22Rv1 (cell line): Measurements from ENCODE around the gene PLA2R1.

Source experiments
- H3K27ac ChIP-seq: fragments of 450-650 bp; 2 replicates; pipeline ENCODE4 v1.5.1; 2017
- CTCF ChIP-seq: fragments of 450-650 bp; IDR thresholded peaks from 2 replicates; pipeline ENCODE4 v1.5.1; 2017; ENCODE audit warnings: mild to moderate bottlenecking
- ZFX ChIP-seq: fragments of 450-650 bp; IDR thresholded peaks from 2 replicates; pipeline ENCODE4 v1.6.1; 2017; ENCODE audit warnings: antibody characterized with exemption, borderline replicate concordance

Gene PLA2R1

GRCh38 chr2:160052531-160052930 lies 9.9 kb downstream of the PLA2R1 start:
- no peak overlapping the region for H3K27ac ChIP-seq
- TF ChIP-seq CTCF (no peak), ZFX (no peak)

GRCh38 chr2:160051371-160051800 lies 11.0 kb downstream of the PLA2R1 start:
- H3K27ac ChIP-seq, result no peak overlapping the region
- TF ChIP-seq CTCF (no peak), ZFX (no peak)

- no peak overlapping the region for H3K27ac ChIP-seq
- TF ChIP-seq CTCF, result no peak
- TF ChIP-seq ZFX, result no peak
Measured at GRCh38 chr2:160050147-160050546, 12.3 kb downstream of the PLA2R1 start.

- TF ChIP-seq CTCF (no peak), ZFX (no peak)
- H3K27ac ChIP-seq, result no peak overlapping the region
Measured at GRCh38 chr2:160045703-160046210, 16.7 kb downstream of the PLA2R1 start.

GRCh38 chr2:160044728-160045127 lies 17.7 kb downstream of the PLA2R1 start:
- TF ChIP-seq CTCF (no peak), ZFX (no peak)
- H3K27ac ChIP-seq, result no peak overlapping the region

GRCh38 chr2:160043265-160043664 lies 19.1 kb downstream of the PLA2R1 start:
- TF ChIP-seq ZFX (no peak), CTCF (no peak)
- H3K27ac ChIP-seq, result no peak overlapping the region

GRCh38 chr2:160042054-160042453 lies 20.4 kb downstream of the PLA2R1 start:
- H3K27ac ChIP-seq, result no peak overlapping the region
- TF ChIP-seq CTCF (no peak), ZFX (no peak)
